Measurements from ENCODE around the gene PTK6.

DNA sequence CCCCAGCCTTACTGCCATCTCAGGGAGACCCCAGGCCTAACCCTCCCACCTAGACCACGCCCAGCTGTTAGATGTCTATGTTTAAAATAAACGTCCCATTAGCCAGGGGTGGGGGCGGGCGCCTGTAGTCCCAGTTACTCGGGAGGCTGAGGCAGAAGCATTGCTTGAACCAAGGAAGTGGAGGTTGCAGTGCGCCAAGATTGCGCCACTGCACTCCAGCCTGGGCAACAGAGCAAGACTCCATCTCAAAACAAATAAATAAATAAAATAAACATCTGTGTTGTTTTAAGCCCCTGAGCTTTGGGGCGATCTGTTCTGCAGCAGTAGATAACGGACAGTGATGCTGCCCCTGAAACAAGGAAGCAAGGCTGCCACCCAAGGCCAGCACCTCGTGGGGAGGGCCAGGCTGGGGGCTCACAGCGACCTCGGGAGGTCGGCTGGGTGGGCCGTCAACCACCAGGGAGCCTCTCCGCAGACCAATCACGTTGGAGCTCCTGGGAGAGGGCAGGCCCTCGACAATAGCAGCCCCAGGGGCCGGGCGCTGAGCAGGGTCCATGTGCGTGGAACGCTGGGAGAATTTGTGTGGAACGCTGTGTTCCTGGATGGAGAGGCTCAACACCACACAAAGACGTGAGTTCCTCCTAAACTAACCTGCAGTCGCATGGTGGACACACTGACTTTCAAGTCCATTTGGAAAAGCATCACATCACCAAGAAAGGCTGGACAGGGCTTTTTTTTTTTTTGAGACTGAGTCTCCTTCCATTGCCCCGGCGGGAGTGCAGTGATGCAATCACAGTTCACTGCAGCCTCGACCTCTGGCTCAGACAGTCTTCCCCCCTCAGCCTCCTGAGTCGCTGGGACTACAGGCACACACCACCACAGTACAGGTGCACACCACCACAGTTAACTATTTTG, 37.9 kb upstream of the PTK6 start:
- TF ChIP-seq, protein P1, sequence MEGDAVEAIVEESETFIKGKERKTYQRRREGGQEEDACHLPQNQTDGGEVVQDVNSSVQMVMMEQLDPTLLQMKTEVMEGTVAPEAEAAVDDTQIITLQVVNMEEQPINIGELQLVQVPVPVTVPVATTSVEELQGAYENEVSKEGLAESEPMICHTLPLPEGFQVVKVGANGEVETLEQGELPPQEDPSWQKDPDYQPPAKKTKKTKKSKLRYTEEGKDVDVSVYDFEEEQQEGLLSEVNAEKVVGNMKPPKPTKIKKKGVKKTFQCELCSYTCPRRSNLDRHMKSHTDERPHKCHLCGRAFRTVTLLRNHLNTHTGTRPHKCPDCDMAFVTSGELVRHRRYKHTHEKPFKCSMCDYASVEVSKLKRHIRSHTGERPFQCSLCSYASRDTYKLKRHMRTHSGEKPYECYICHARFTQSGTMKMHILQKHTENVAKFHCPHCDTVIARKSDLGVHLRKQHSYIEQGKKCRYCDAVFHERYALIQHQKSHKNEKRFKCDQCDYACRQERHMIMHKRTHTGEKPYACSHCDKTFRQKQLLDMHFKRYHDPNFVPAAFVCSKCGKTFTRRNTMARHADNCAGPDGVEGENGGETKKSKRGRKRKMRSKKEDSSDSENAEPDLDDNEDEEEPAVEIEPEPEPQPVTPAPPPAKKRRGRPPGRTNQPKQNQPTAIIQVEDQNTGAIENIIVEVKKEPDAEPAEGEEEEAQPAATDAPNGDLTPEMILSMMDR (IDR thresholded peaks at IDR 0.05), result no peak
- no peak for TF ChIP-seq POLR2A (IDR thresholded peaks at IDR 0.05)
